GM12874 (cell line): ENCODE data around the gene PTPRN2.

Experiments used
- TF ChIP-seq, protein P1 (sequence below): IDR thresholded peaks from 2 replicates; pipeline ENCODE4 v1.5.1; 2011; ENCODE audit warnings: low read depth, mild to moderate bottlenecking, control low read depth, low read length, moderate library complexity; ENCODE audit not compliant: insufficient read depth

The PTPRN2 gene

DNA sequence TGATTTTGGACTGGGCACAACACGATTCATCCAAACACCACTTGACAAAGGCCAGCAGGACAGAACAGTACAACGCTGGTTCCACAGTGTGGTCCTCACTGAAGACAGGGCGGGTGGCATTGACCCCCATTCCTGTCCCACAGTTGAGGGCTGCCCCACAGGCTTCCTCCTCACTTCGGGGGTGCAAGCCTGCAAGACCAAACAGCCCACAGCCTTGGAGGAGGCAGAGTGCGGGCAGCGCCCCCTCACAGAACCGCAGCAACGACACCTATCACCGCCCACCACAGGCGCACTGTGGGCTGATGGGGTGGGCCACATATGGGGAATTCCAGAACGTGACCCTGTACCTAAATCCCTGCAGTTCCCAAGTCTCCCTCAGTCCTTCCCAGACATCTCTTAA, 70.6 kb downstream of the PTPRN2 start:
- TF ChIP-seq, protein P1, sequence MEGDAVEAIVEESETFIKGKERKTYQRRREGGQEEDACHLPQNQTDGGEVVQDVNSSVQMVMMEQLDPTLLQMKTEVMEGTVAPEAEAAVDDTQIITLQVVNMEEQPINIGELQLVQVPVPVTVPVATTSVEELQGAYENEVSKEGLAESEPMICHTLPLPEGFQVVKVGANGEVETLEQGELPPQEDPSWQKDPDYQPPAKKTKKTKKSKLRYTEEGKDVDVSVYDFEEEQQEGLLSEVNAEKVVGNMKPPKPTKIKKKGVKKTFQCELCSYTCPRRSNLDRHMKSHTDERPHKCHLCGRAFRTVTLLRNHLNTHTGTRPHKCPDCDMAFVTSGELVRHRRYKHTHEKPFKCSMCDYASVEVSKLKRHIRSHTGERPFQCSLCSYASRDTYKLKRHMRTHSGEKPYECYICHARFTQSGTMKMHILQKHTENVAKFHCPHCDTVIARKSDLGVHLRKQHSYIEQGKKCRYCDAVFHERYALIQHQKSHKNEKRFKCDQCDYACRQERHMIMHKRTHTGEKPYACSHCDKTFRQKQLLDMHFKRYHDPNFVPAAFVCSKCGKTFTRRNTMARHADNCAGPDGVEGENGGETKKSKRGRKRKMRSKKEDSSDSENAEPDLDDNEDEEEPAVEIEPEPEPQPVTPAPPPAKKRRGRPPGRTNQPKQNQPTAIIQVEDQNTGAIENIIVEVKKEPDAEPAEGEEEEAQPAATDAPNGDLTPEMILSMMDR: no peak

- TF ChIP-seq, protein P1: no peak
Measured at GRCh38 chr7:158516524-158516923, 71.1 kb downstream of the PTPRN2 start.

- TF ChIP-seq, protein P1: no peak
Measured at GRCh38 chr7:158512869-158513268, 74.8 kb downstream of the PTPRN2 start.

DNA sequence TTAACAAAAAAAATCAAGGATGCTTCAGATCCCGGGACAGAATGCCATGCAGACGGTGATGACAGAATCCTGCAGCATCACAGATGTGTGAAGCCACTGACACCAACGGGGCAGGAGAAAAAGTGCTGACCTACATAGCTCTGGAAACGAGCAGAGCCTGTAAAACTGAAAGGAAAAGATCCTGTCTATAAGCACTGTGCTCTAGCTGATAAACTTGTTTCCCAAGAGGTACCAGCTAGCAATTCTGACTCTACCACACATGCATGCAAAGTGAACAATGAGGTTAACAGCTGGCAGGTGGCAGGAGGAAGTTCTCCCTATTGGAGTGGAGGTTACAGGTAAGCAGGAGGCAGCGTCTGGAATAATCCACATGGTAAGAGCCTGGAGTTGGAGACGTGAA, 75.6 kb downstream of the PTPRN2 start:
- TF ChIP-seq, protein P1: no peak

DNA sequence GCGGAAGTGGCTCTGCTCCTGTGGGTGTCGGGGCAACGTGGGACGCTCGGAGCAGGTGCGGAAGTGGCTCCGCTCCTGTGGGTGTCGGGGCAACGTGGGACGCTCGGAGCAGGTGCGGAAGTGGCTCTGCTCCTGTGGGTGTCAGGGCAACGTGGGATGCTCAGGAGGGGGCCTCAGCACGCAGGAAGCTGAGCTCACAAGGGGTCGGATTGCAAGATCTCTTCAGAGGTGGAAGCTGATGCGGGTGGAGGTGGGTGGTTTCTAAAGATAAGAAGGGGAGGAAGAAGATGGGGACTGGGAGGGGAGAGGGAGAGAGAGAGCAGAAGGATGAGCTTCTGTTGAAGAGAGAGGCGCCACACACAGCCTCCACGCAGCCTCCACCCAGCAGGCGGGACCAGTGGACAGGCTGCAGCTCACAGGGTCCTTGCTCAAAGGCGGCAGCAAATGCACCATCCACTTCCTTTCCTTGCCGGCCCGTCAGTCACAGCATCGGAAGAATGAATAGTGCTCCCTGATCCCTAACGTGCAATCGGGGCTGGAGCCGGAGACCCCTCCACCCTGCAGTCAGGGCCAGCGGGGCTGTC, 78.7 kb downstream of the PTPRN2 start:
- TF ChIP-seq, protein P1: no peak

GRCh38 chr7:158507917-158508316, 79.7 kb downstream of the PTPRN2 start:
- TF ChIP-seq, protein P1: no peak

DNA sequence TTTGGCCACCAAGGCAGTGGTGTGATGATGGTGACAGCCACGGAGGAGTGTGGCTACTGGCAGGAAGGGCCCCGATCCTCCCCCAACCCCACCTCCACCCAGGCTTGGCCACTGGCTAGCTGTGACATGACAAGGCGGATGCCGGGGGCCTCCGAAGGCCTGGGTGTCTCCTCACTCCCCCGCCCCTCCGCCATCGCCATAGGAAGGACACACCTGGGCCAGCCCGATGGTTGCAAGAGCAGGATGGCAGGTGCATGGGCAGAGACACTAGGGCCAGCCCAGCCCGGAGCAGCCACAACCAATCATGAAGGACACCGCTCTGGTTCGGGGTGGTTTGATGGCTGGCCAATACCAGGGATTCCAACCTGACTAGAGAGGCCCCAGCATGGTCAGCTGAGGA, 81.0 kb downstream of the PTPRN2 start:
- TF ChIP-seq, protein P1: no peak

GRCh38 chr7:158505683-158506082, 81.9 kb downstream of the PTPRN2 start:
- TF ChIP-seq, protein P1: no peak
